GM19467 (cell line): Measurements from ENCODE around the gene OR1M1.
"Not testable (repeated sequence)": the region's sequence is repeated elsewhere in the genome, so short reads cannot be mapped to it uniquely, and the experiment has no call there.

Experiments used
- ATAC-seq: cut with Tn5 transposase; IDR thresholded peaks from one replicate; pipeline ENCODE4 v1.9.1; 2021; ENCODE audit warnings: mild to moderate bottlenecking, moderate library complexity; ENCODE audit not compliant: unreplicated experiment

OR1M1 gene

GRCh38 chr19:9086761-9087160 lies at the start of gene OR1M1:
Gene OR1M1, plus strand, starts transcription at chr19:9087061. Its CDS starts 6,184 bp downstream, at chr19:9093245.
- no peak for ATAC-seq

GRCh38 chr19:9037400-9038062 lies 49.3 kb upstream of the OR1M1 start:
- no peak for ATAC-seq

GRCh38 chr19:9039728-9040127 lies 47.1 kb upstream of the OR1M1 start:
- no peak for ATAC-seq

- no peak for ATAC-seq
Measured at GRCh38 chr19:9040131-9040530, 46.7 kb upstream of the OR1M1 start.

- ATAC-seq, result no peak
Measured at GRCh38 chr19:9041023-9041422, 45.8 kb upstream of the OR1M1 start.

GRCh38 chr19:9043524-9043923 lies 43.3 kb upstream of the OR1M1 start:
- no peak for ATAC-seq

- no peak for ATAC-seq
Measured at GRCh38 chr19:9044449-9044848, 42.4 kb upstream of the OR1M1 start.

GRCh38 chr19:9046694-9047093 lies 40.2 kb upstream of the OR1M1 start:
- no peak for ATAC-seq

GRCh38 chr19:9052894-9053293 lies 34.0 kb upstream of the OR1M1 start:
- ATAC-seq, result no peak

- ATAC-seq, result not testable (repeated sequence)
Measured at GRCh38 chr19:9053674-9054073, 33.2 kb upstream of the OR1M1 start.

GRCh38 chr19:9054207-9054606 lies 32.7 kb upstream of the OR1M1 start:
- ATAC-seq, result no peak

GRCh38 chr19:9054765-9055164 lies 32.1 kb upstream of the OR1M1 start:
- no peak for ATAC-seq

GRCh38 chr19:9056131-9056530 lies 30.7 kb upstream of the OR1M1 start:
- ATAC-seq, result not testable (repeated sequence)

GRCh38 chr19:9057505-9058258 lies 29.2 kb upstream of the OR1M1 start:
- ATAC-seq, result no peak

- ATAC-seq, result no peak
Measured at GRCh38 chr19:9058905-9059667, 27.8 kb upstream of the OR1M1 start.

GRCh38 chr19:9060564-9061340 lies 26.1 kb upstream of the OR1M1 start:
- ATAC-seq, result no peak

- ATAC-seq, result no peak
Measured at GRCh38 chr19:9061879-9062278, 25.0 kb upstream of the OR1M1 start.

GRCh38 chr19:9065457-9066014 lies 21.3 kb upstream of the OR1M1 start:
- no peak for ATAC-seq

- no peak for ATAC-seq
Measured at GRCh38 chr19:9070066-9070465, 16.8 kb upstream of the OR1M1 start.

GRCh38 chr19:9071720-9072119 lies 15.1 kb upstream of the OR1M1 start:
- not testable (repeated sequence) for ATAC-seq

- no peak for ATAC-seq
Measured at GRCh38 chr19:9073806-9074205, 13.1 kb upstream of the OR1M1 start.
